GM18520 (cell line): ENCODE results near the gene MAGI3.
"Not testable (repeated sequence)": the region's sequence is repeated elsewhere in the genome, so short reads cannot be mapped to it uniquely, and the experiment has no call there.

Source experiments
- ATAC-seq: cut with Tn5 transposase; IDR thresholded peaks from one replicate; pipeline ENCODE4 v1.9.1; 2021; ENCODE audit not compliant: unreplicated experiment

MAGI3 gene

GRCh38 chr1:113683384-113684152 lies 293.3 kb downstream of the MAGI3 start:
- no peak for ATAC-seq

GRCh38 chr1:113684153-113684541 lies 293.8 kb downstream of the MAGI3 start:
- no peak for ATAC-seq

GRCh38 chr1:113686891-113687618 lies 296.7 kb downstream of the MAGI3 start:
- no peak for ATAC-seq

GRCh38 chr1:113691184-113691583 lies 300.9 kb downstream of the MAGI3 start:
- no peak for ATAC-seq

GRCh38 chr1:113692342-113692741 lies 302.0 kb downstream of the MAGI3 start:
- no peak for ATAC-seq

- no peak for ATAC-seq
Observed at GRCh38 chr1:113692824-113693431, 302.6 kb downstream of the MAGI3 start.

- ATAC-seq, result no peak
Observed at GRCh38 chr1:113694910-113695309, 304.6 kb downstream of the MAGI3 start.

- ATAC-seq, result no peak
Observed at GRCh38 chr1:113701429-113701828, 311.1 kb downstream of the MAGI3 start.

- no peak for ATAC-seq
Observed at GRCh38 chr1:113714606-113715269, 324.4 kb downstream of the MAGI3 start.

GRCh38 chr1:113717506-113717905 lies 327.2 kb downstream of the MAGI3 start:
- not testable (repeated sequence) for ATAC-seq

- not testable (repeated sequence) for ATAC-seq
Observed at GRCh38 chr1:113718621-113719020, 328.3 kb downstream of the MAGI3 start.

GRCh38 chr1:113721010-113721409 lies 330.7 kb downstream of the MAGI3 start:
- ATAC-seq, result no peak

- ATAC-seq, result no peak
Observed at GRCh38 chr1:113732802-113733201, 342.5 kb downstream of the MAGI3 start.

GRCh38 chr1:113734357-113735055 lies 344.2 kb downstream of the MAGI3 start:
- no peak for ATAC-seq
